ENCODE results near the gene DSCAML1. TPM values are rescaled to one million over a fixed set of nuclear protein-coding genes. Genes with fewer than 3 reads are reported as not detected.

The DSCAML1 gene
- total RNA-seq, 1 experiment from 2014 or later, result not detected

GRCh38 chr11:117815262-117815803 is 18.3 kb upstream of the DSCAML1 start:
- CTCF ChIA-PET, result interaction anchor here (3.8 to 10.0 kb wide), 4 partner anchors 7 to 387 kb away, joined by 25 to 224 read pairs (median 88); no protein-coding TSS in a partner anchor
- POLR2A ChIA-PET, result no interaction called here
- no peak for DNase-seq (ENCODE audit: low read depth, low spot score)

More at GRCh38 chr11:117815262-117815803, 18.3 kb upstream of the DSCAML1 start:
- RAD21 ChIA-PET (ENCODE audit: low non-redundant PET in 1 of 2, low total read pairs in 2 of 2, uncharacterized antibody in 2 of 2, unreplicated experiment in 2 of 2), result no interaction called here
- no peak overlapping the region for H3K4me3 ChIP-seq (replicated peaks in 1 of 2; ENCODE audit: low read depth in 1 of 2, low read length in 2 of 2)
- H3K9me3 ChIP-seq (ENCODE audit: control insufficient read depth in 1 of 2, insufficient read depth in 1 of 2, low read depth in 1 of 2, low read length in 2 of 2), result no peaks in the 10 kb centered on the region
- no peak overlapping the region for H3K4me2 ChIP-seq (ENCODE audit: low read length)
- intact Hi-C loops (cut with micrococcal nuclease), result no loop called here
- H2AFZ ChIP-seq (ENCODE audit: low read depth, low read length, poor library complexity, severe bottlenecking), result no peak overlapping the region
- H3K27ac ChIP-seq (ENCODE audit: low read depth, low read length), result no peak overlapping the region
- BruUV-seq (replicated peaks), result no TSS peak
- no peaks in the 10 kb centered on the region for H3K79me2 ChIP-seq (ENCODE audit: insufficient read depth, low read length)
- TF ChIP-seq EGR1 (IDR thresholded peaks at IDR 0.05; ENCODE audit: low read depth), result no peak
- no peak for TF ChIP-seq ELF1 (IDR thresholded peaks at IDR 0.05; ENCODE audit: borderline replicate concordance, low read depth)
- TF ChIP-seq POLR2AphosphoS5 (IDR thresholded peaks at IDR 0.05; ENCODE audit: low read depth, low read length), result no peak
- TF ChIP-seq REST (IDR thresholded peaks at IDR 0.05; ENCODE audit: low read depth), result no peak
- no peak for TF ChIP-seq EZH2phosphoT487 (IDR thresholded peaks at IDR 0.05; ENCODE audit: borderline replicate concordance)
- no peak for TF ChIP-seq SRF (IDR thresholded peaks at IDR 0.05; ENCODE audit: low read depth)
- no peak for TF ChIP-seq POLR2A (IDR thresholded peaks at IDR 0.05; ENCODE audit: borderline replicate concordance, extremely low read depth, insufficient read depth, insufficient read length)
- no peaks in the 10 kb centered on the region for H4K20me1 ChIP-seq (ENCODE audit: insufficient read depth)
- H3K4me1 ChIP-seq (ENCODE audit: control insufficient read depth in 1 of 2, insufficient read depth in 2 of 2, low read length in 2 of 2), result peaks cover 15 to 56% of the 10 kb centered on the region in 2 experiments
- H3K36me3 ChIP-seq (ENCODE audit: control insufficient read depth in 1 of 2, insufficient read depth in 2 of 2, low read length in 2 of 2), result no peaks in the 10 kb centered on the region
- ATAC-seq, result no peak
- no peaks in the 10 kb centered on the region for H3K27me3 ChIP-seq (ENCODE audit: insufficient read depth, low read length)
- H3K9me2 ChIP-seq (ENCODE audit: insufficient read depth), result no peaks in the 10 kb centered on the region
- no peak overlapping the region for H3K9ac ChIP-seq (ENCODE audit: low read length)

Measured in HCT116 (cell line).